Skeletal muscle cell (primary cell): ENCODE measurements around the gene CHST3.
"Not testable (repeated sequence)": the region's sequence is repeated elsewhere in the genome, so short reads cannot be mapped to it uniquely, and the experiment has no call there.

Experiments used
- DNase-seq: peaks from one replicate; pipeline ENCODE4 v3.0.0-alpha.2; 2010; ENCODE audit warnings: low read depth
- H3K4me3 ChIP-seq: 2 replicates; pipeline ENCODE4 v1.5.1; 2011; ENCODE audit warnings: low read depth, mild to moderate bottlenecking, control low read depth, low read length, moderate library complexity

Gene CHST3

DNA sequence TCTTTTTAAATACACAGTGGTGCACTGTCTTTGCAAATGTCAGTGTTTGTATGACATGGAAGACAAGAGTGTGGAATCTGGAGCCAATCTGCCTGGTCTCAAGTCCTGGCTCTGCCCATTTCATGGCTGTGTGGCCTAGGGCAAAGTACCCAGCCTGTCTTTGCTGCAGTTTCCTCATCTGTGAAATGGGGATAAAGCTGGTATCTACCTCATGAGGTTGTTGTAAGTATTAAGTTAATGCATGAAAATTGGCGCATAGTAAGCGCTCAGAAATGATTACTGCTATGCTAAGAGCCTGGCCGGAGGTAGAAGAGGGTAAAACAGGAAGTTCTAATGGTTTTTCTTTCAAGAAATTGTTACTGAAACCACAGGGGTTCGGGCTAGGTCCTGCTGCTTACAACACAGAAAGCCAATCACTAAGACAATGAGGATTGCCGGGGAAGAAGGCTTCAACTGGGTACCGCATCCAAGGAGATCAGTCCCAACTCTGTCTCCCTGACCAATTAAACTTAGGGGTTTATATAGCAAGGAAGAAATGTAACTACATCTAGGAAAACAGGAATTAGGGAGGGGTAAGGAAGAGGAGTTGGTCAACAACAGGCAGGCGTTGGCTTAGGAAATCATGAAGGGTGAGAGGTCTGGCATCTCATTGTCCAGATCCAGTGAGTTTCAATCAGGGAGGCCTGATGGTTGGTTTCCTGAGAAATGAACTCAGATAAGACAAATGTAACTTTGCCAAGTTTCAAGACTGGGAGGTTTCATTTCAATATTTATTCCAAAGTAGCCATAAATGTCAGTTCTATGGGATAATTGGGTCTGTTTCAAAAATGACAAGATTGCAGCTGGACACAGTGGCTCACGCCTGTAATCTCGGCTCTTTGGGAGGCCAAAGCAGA lies 57.0 kb downstream of the CHST3 start:
- H3K4me3 ChIP-seq: no peak overlapping the region
- no peak for DNase-seq

DNA sequence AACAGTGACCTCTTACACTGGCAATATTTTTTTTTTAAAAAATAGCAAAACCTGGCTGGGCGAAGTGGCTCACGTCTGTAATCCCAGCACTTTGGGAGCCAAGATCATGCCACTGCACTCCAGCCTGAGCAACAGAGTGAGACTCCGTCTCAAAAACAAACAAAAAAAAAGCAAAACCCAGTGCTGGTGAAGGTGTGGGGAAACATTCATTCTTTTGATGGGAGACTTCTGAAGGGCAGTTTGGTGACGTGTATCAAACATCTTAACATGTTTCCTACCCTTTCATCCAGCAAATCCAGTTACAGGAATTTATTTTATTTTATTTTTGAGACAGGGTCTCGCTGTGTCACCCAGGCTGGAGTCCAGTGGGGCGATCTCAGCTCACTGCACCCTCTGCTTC lies 58.0 kb downstream of the CHST3 start:
- DNase-seq: no peak
- no peak overlapping the region for H3K4me3 ChIP-seq

DNA sequence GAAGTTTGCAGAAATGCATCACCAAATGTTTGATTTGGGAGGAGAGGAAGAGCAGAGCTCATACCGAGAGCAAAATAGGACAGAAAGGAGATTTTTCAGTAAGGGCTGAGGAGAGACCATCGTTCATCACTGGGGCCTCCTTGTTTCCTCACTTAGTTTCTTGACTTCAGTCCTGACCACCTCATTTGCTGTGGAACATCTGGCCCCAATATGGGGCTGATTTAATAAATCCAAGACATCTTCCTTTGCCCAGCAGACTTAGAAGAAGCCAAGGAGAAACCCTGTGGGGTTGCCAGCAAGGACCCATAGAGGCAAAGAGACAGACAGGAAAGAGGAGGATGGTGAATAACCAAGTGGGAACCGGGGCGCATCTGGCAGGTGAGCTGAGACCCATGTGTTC lies 60.4 kb downstream of the CHST3 start:
- no peak overlapping the region for H3K4me3 ChIP-seq
- no peak for DNase-seq

DNA sequence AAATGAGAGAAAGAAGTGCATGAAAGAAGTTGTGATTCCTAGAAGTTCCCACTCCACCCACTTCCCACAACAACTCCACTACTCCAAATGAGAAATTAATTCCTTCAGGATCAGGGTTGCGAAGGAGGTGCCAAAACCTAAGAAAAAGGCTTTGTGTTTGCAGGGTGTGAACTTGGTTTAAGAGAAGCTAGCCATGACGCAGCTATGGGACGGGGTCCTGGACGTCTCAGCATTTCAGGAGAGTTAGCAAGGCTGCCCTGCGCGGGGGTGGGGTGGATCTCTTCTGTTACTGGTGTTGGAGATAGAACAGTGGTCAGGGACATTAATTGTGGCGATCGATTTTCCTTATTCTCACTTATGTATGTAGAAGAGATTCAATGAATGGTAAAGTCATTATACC lies 61.2 kb downstream of the CHST3 start:
- DNase-seq: no peak
- no peak overlapping the region for H3K4me3 ChIP-seq

DNA sequence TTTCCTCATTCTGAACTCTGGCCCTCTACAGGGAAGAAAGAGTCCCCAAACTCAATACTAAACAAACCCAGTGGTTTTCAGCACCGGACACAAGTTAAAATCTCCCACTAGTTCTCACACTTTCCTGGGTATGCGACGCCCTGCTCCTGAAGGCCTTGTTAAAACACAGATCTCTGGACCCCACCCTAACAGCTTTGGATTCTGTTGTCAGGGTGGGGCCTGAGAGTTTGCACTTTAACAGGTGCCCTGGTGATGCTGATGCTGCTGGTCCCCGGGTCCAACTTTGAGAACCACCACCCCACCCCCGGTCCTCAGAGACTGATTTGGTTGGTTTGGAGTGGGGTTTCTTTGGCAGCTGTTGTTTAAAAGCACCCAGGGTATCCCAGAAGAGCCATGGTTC lies 61.6 kb downstream of the CHST3 start:
- H3K4me3 ChIP-seq: no peak overlapping the region
- no peak for DNase-seq

DNA sequence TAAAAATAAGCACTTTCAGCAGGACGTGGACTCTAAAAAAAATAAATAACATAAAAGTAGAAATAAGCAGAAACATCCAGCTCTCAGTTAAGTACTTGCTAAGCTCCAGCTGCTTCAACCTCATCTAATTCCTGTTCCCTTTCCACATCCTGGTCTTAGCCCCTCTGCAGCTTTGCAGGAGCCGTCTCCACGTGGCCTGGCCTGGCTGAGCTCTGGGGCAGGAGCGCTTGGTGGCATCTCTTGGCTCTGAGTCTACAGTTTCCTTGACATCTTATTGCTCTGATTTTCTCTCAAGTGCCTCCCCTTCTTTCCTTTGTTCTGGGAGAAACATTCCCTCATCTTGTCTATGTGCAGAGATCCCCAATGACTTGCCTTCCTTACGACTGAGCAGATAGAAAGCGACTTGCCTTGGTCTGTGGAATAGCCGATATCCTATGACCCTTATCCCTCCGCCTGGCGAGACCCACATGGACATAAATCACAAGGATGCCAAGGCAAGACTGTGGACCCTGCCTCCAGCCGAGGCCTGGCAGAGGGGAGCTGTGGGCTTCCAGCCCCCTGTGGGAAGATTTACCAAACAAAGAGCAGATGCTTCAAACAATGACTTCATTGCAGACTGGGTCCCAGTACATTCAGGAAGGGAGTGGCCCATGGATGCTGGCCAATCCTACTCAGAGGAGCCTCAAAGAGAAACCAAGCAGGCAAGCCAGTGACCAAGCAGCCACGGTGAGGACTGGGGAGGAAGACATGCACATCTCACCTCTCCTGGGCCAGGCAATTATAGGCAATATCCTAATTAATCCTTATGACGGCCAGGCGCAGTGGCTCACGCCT lies 62.3 kb downstream of the CHST3 start:
- no peak for DNase-seq
- H3K4me3 ChIP-seq: no peak overlapping the region

DNA sequence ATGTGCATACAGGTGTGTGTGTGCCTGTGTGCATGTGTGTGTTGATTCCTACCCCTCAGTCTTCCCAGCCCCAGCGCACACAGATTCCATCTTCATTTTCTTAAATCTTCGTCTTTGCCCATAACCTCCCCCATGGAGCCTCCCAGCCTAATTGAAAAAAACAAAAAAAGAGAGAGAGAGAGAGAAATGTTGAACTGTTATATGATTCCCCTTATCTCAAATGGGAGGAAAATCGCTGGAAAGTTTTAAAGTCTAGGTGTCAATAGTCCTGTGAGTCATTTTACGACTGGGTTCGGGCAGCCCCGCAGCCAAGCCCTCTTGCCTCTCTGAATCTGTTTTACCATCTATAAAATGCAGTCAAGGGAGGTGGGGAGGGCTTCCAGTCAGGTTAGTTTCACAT lies 63.3 kb downstream of the CHST3 start:
- H3K4me3 ChIP-seq: no peak overlapping the region
- no peak for DNase-seq

DNA sequence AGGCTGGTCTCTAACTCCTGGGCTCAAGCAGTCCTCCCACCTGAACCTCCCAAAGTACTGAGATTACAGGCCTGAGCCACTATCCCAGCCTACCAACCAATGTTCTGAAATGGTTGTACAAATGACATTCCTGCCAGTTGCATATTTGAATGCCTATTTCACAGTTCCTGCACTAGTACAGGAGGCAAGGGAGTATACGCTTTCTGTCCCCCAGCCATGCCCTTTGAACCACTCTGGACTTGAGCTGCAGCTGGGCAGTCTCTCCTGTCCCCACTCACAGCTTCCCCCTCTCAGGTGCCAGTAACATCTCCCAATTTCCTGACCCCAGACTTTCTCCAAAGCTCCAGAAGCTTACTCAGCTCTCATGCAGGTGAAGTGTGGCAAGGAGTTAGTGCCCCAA lies 65.2 kb downstream of the CHST3 start:
- no peak for DNase-seq
- H3K4me3 ChIP-seq: no peak overlapping the region

DNA sequence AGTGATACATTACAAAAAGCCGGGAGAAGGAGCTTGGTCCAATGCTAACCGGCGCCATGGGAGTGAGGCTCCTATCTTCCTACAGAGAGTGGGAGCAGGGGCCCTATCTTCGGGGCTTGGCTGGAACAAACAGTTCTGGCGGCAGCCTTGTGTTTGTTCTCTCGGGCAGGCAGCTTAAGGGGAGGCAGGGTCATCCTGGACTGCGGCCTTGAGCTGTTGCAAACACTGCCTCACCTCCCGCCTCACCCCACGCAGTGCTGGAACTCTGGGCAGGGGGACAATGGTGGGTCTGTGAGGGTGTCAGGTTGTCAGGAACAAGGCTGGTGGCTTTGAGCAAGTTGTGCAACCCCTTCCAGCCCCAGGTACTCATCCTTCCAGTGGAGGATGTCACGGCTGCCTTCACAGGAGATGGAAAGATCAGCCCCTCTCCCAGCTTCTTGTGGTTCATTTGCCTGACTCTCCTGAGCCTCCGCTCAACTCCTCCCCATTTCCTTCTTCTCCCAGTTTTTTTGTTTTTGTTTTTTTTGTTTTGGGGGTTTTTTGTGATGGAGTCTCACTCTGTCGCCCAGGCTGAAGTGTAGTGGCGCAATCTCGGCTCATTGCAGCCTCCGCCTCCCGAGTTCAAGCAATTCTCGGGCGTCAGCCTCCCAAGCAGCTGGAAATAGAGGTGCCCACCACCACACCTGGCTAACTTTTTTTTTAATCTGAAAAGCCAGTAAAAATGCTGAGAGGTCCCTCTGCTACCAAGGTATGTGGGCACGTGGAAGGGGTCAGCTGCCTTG lies 66.8 kb downstream of the CHST3 start:
- no peak for DNase-seq
- no peak overlapping the region for H3K4me3 ChIP-seq

DNA sequence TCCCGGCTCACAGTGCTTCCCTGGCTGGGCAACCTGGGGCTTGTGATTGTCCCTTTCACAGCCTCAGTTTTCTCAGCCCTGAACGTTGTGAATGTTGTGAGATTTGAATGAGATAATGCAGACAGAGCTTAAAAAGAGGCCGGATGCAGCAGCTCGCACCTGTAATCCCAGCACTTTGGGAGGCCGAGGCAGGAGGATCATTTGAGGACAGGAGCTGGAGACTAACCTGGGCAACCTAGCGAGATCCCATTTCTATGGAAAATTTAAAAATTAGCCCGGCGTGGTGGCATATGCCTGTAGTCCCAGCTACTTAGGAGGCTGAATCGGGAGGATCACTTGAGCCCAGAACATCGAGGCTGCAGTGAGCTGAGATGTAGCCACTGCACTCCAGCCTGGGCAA lies 67.5 kb downstream of the CHST3 start:
- H3K4me3 ChIP-seq: no peak overlapping the region
- DNase-seq: no peak

DNA sequence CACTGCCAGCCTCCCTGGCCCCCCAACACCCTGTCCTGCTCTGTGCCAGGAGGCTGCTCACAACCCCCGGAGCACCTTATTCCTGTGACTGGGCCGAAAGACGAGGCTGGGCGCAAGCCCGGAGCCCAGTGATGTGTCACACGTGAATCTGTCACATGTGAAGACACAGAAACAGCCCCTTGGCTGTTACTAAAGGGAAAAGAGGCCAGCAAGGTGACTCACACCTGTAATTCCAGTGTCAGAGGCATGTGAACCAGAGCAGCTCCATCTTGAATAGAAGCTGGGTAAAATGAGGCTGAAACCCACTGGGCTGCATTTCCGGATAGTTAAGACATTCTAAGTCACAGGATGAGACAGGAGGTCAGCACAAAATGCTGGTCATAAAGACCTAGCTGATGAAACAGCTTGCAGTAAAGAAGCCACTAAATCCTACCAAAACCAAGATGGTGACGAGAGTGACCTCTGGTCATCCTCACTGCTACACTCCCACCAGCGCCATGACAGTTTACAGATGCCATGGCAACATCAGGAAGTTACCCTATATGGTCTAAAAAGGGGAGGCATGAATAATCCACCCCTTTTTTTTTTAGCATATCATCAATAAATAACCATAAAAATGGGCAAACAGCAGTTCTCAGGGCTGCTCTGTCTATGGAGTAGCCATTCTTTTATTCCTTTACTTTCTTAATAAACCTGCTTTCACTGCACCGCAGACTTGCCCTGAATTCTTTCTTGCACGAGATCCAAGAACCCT lies 68.4 kb downstream of the CHST3 start:
- H3K4me3 ChIP-seq, DNase-seq: not testable (repeated sequence)

DNA sequence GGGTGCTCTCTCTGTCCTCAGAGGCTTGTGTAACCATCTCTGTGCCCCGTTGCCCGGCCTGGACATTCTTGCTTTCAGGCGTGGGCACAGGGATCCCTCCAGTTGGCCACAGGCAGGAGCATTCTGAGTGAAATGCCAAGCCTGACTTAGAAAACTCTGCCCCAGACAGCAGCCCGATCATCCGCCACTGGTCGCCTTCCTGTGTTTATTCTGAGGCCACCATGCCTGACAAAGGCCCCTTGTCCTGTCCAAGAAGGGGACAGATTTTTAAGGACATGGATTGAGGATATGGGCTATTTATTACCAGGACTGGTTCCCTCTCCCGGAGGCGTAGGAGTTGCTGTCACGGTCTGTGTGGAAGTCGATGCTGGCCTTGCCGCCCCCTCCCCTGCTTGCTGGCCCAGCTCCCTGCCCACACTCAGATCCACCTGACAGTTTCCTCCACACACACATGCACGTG lies 69.9 kb downstream of the CHST3 start:
- no peak overlapping the region for H3K4me3 ChIP-seq
- DNase-seq: no peak

DNA sequence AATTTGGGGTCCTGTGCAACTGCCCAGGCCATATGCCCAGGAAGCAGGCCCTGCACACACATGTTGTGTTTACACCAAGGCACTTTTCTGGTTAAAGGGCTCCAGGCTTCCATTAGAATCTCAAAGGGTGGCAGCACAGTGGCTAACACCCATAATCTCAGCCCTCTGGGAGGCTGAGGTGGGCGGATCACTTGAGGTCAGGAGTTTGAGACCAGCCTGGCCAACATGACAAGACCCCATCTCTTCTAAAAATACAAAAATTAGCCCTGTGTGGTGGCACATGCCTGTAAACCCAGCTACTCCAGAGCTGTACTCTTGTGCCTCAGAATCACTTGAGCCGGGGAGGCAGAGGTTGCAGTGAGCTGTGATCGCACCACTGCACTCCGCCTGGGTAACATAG lies 70.6 kb downstream of the CHST3 start:
- DNase-seq: no peak
- H3K4me3 ChIP-seq: no peak overlapping the region

DNA sequence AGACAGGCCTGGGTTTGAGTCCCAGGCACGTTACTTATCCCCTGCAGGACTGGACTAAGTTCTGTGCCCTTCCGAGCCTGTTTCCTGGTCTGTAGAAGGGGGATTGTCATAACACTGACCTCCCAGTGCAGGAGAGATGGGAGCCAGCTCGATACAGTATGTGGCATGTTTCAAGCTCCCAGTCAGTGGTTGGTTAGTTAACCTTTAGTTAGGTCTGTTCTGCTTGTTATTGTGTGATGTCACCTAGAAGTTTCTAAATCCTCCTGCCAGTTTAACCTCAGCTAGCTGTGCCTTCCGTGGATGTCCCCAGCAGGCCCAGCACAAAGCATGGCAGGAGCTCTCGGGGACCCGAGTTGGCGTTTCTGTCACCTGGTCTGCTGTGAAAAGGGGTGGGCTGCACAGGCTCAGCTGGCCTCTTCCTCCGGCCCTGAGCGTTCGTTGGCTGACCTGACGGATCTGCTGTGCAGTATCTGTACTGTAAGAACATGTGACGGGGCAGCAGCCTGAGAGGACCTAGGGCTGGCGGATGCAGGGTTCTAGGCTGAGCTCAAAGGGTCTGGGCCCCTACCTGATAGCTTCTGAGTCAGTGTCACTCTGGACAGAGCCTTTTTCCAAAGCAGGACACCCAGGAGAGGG lies 71.2 kb downstream of the CHST3 start:
- H3K4me3 ChIP-seq: no peak overlapping the region
- DNase-seq: no peak

DNA sequence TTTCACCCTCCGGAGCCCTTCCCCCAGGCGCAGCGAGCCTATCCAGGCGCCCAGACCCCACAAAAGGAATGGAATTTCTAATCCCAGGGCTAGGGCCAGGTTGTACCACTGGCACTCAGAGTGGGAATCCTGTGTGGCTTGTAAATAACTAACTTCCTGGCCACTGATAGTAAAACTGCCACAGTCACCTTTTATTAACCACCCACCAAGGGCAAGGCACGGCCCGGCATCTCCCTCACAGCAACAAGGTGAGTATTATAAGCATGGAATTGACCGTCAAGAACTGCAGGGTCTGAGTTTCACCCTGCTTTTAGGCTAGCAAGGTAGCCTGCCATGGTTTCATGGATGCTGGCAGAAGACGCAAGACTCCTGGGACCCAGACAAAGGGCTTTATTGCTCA lies 73.1 kb downstream of the CHST3 start:
- no peak for DNase-seq
- H3K4me3 ChIP-seq: no peak overlapping the region

DNA sequence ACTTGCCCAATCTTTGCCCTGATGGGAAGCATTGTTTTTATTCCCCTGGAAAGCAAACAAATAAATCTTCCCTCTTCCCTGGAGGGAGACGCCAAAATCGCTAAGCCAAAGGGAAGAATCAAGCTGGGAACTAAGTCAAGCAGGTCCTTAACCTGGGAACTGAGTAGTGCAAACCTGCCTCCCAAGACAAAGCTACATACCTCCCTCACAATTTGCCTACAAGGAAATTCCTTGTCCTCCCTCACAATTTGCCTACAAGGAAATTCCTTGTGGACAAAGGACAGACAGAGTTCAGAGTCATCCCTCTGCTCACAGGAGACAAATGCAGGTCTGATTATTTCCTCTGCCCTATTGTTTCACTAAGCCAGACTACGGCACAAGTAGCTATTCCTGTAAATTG lies 73.6 kb downstream of the CHST3 start:
- no peak for DNase-seq
- no peak overlapping the region for H3K4me3 ChIP-seq

DNA sequence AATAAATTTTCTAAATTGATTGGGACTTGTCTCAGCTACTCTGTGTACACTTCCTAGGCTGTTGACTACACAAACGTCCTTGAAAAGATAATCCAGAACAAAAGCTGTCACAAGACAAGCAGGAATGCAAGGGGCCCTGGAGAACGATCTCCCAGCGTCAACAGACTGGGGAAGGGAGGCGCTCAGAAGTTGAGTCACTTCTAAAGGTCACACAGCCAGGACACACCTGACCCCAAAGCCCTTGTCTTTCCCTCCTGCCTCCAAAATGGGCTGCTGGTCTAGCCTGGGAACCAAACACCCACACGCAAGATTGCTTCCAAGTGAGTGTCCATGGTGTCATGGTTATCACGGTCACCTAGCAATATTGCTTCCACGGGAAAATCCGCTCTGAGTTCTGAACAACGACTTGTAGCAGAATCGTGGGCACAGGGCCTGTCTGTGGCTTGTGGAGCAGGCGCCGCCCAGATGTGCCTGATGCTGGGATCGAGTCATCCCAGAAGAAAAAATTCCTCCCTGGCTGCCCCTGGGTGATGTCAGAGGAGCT lies 74.3 kb downstream of the CHST3 start:
- no peak overlapping the region for H3K4me3 ChIP-seq
- no peak for DNase-seq

DNA sequence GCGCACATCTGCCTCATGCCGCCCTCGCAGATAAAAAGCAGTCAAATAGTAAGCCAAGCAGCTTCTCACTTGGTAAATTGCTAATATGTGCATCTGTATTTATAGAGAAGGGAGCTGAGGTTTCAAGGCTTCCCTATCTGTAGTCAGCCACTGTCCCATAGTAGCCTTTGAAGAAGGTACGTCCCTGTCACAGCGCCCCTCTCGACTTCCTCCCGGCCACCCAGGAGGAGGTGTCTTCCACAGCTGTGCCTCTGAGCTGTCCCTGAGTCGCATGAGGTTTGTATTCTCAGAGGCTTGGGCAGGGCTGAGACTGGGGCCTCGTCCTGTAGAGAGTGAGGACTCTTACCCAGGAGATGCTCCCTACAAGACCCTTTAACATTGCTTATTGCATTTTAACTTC lies 75.2 kb downstream of the CHST3 start:
- H3K4me3 ChIP-seq: no peak overlapping the region
- no peak for DNase-seq

DNA sequence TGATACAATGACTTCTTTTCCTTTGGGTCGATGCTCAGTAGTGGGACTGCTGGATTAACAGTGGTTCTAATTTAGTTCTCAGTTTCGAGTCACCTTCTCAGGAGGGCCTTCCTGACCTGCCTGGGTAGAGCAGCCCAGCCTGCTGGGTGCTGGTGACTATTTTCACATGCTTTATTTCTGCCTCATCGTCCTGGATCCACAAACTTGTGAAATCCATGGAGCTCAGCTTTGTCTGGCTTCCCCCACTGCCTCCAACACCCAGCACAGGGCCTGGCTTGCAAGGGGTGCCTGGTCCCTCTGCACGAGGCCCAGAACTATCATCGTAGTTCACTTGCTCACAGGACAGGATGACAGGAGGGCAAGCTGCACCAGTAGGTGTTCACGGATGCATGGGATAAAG lies 77.3 kb downstream of the CHST3 start:
- no peak for DNase-seq
- H3K4me3 ChIP-seq: no peak overlapping the region
